GM06990 (cell line): Measurements from ENCODE around the gene ROR2.

Experiments
- DNase-seq: peaks from one replicate; pipeline ENCODE4 v3.0.0-alpha.2; 2011; ENCODE audit not compliant: insufficient read length; ENCODE audit errors: extremely low read depth
- H3K27me3 ChIP-seq: replicated peaks from 2 replicates; pipeline ENCODE4 v1.6.0; 2011; ENCODE audit warnings: low read length; ENCODE audit not compliant: control insufficient read depth, insufficient read depth
- H3K36me3 ChIP-seq: 2 replicates; pipeline ENCODE4 v1.5.1; 2011; ENCODE audit warnings: low read length; ENCODE audit not compliant: control insufficient read depth, insufficient read depth
- H3K4me3 ChIP-seq: replicated peaks from 2 replicates; pipeline ENCODE4 v1.5.1; 2011; ENCODE audit warnings: low read depth, mild to moderate bottlenecking, control low read depth, low read length
- CTCF ChIP-seq: IDR thresholded peaks from 2 replicates; pipeline ENCODE4 v1.5.1; 2011; ENCODE audit warnings: low read length, control low read depth, mild to moderate bottlenecking, inconsistent platforms; ENCODE audit not compliant: insufficient read depth, poor library complexity, severe bottlenecking

Gene ROR2

GRCh38 chr9:91714020-91714806, 235.8 kb downstream of the ROR2 start:
- DNase-seq, result peak; percentile 74
- Histone ChIP-seq H3K36me3 (no peaks in the 10 kb centered on the region), H3K4me3 (peak overlapping the region; percentile 61), H3K27me3 (no peaks in the 10 kb centered on the region)
- no peak for TF ChIP-seq CTCF

- TF ChIP-seq CTCF, result no peak
- DNase-seq, result no peak
- Histone ChIP-seq H3K36me3 (no peaks in the 10 kb centered on the region), H3K27me3 (no peaks in the 10 kb centered on the region), H3K4me3 (no peak overlapping the region)
Observed at GRCh38 chr9:91712811-91713210, 237.2 kb downstream of the ROR2 start.

GRCh38 chr9:91711755-91712601, 238.1 kb downstream of the ROR2 start:
- TF ChIP-seq CTCF, result no peak
- no peaks in the 10 kb centered on the region for H3K27me3 ChIP-seq
- peak; percentile 73 for DNase-seq
- H3K36me3 ChIP-seq, result no peaks in the 10 kb centered on the region
- H3K4me3 ChIP-seq, result peak overlapping the region; percentile 43

- H3K4me3 ChIP-seq, result no peak overlapping the region
- H3K36me3 ChIP-seq, result no peaks in the 10 kb centered on the region
- DNase-seq, result no peak
- no peak for TF ChIP-seq CTCF
- no peaks in the 10 kb centered on the region for H3K27me3 ChIP-seq
Observed at GRCh38 chr9:91710158-91710557, 239.9 kb downstream of the ROR2 start.

GRCh38 chr9:91705386-91705785, 244.6 kb downstream of the ROR2 start:
- TF ChIP-seq CTCF, result no peak
- Histone ChIP-seq H3K27me3 (no peaks in the 10 kb centered on the region), H3K36me3 (no peaks in the 10 kb centered on the region), H3K4me3 (no peak overlapping the region)
- no peak for DNase-seq
